Liver (tissue), 9 donors: ENCODE results near the gene FGF19. TPM values are rescaled to one million over a fixed set of nuclear protein-coding genes. Genes with fewer than 3 reads are reported as not detected.

ENCODE experiments used
- DNase-seq: peaks from one replicate; pipeline ENCODE4 v3.0.0-alpha.2; 2017; ENCODE audit warnings: low spot score
- H3K27ac ChIP-seq, 2 donors: one replicate each; pipeline ENCODE4 v1.7.0; 2013; ENCODE audit warnings: inconsistent platforms in 2 of 2, low read length in 2 of 2, control low read depth in 1 of 2, low read depth in 1 of 2, mild to moderate bottlenecking in 1 of 2
- H3K27me3 ChIP-seq, 4 donors: one replicate each; pipeline versions ENCODE4 v1.6.1 to v1.7.0; 2013; ENCODE audit warnings: low read length in 3 of 4, inconsistent platforms in 1 of 4, mild to moderate bottlenecking in 1 of 4, moderate library complexity in 1 of 4; ENCODE audit not compliant: control insufficient read depth in 4 of 4, insufficient read depth in 4 of 4
- H3K36me3 ChIP-seq, 4 donors: one replicate each; pipeline versions ENCODE4 v1.6.1 to v1.7.0; 2013; ENCODE audit warnings: low read length in 3 of 4, mild to moderate bottlenecking in 3 of 4, low read depth in 1 of 4, moderate library complexity in 1 of 4; ENCODE audit not compliant: control insufficient read depth in 4 of 4, insufficient read depth in 3 of 4
- H3K4me1 ChIP-seq, 4 donors: one replicate each; pipeline versions ENCODE4 v1.6.1 to v1.7.0; 2013; ENCODE audit warnings: low read length in 3 of 4, mild to moderate bottlenecking in 3 of 4, moderate library complexity in 1 of 4; ENCODE audit not compliant: control insufficient read depth in 4 of 4, insufficient read depth in 4 of 4
- H3K4me3 ChIP-seq, 3 donors: one replicate each; pipeline versions ENCODE4 v1.6.1 to v1.7.0; 2013; ENCODE audit warnings: low read length in 3 of 3, control low read depth in 1 of 3, low read depth in 1 of 3, mild to moderate bottlenecking in 1 of 3
- H3K9ac ChIP-seq, 2 donors: one replicate each; pipeline ENCODE4 v1.7.0; 2013; ENCODE audit warnings: low read length in 2 of 2, mild to moderate bottlenecking in 2 of 2, moderate library complexity in 2 of 2, control low read depth in 1 of 2, low read depth in 1 of 2
- H3K9me3 ChIP-seq, 4 donors: one replicate each; pipeline versions ENCODE4 v1.6.1 to v1.7.0; 2013; ENCODE audit warnings: low read length in 3 of 4; ENCODE audit not compliant: control insufficient read depth in 4 of 4
- EGR1 ChIP-seq, 2 donors: IDR thresholded peaks; 2 replicates each; pipeline ENCODE4 v1.6.1; 2016 to 2018; ENCODE audit warnings: antibody characterized with exemption in 2 of 2, low read depth in 2 of 2
- FOXA2 ChIP-seq: IDR thresholded peaks from 2 replicates; pipeline ENCODE4 v1.6.1; 2016; ENCODE audit warnings: antibody characterized with exemption
- NR2F2 ChIP-seq: IDR thresholded peaks from 2 replicates; pipeline ENCODE4 v1.6.1; 2016; ENCODE audit warnings: antibody characterized with exemption
- RAD21 ChIP-seq, 2 donors: IDR thresholded peaks; 2 replicates each; pipeline ENCODE4 v1.6.1; 2016; ENCODE audit warnings: antibody characterized with exemption in 2 of 2, mild to moderate bottlenecking in 2 of 2
- SP1 ChIP-seq: IDR thresholded peaks from 2 replicates; pipeline ENCODE4 v1.6.1; 2018; ENCODE audit warnings: antibody characterized with exemption, mild to moderate bottlenecking
- YY1 ChIP-seq: IDR thresholded peaks from 2 replicates; pipeline ENCODE4 v1.6.1; 2016; ENCODE audit warnings: antibody characterized with exemption, mild to moderate bottlenecking
- WGBS: extraction: QIAGEN DNeasy Blood & Tissue Kit; methylation state at CpG from one replicate; pipeline ENCODE4 v1.1.7; 2013; 5-methylcytosine and 5-hydroxymethylcytosine counted together
- polyA plus RNA-seq, 2 donors: library from polyadenylated mRNA; stranded (reverse) in 1 of 2; unstranded in 1 of 2; fragments of 200-250 nt in 1 of 2; fragments of >200 nt in 1 of 2; fragmentation: Nextera tagmentation in 1 of 2; extraction: Ambion mirVana in 1 of 2; gene quantifications; one replicate each; pipeline versions ENCODE4 v1.2.1 to v1.2.3, GENCODE V29; 2013 to 2015
- total RNA-seq, 2 donors: library from RNA; depleted of rRNA; stranded (reverse); fragments of >200 nt; gene quantifications; one replicate each; pipeline ENCODE4 v1.2.3, GENCODE V29; 2014
- TF ChIP-seq, protein P1 (sequence below): IDR thresholded peaks from 2 replicates; pipeline ENCODE4 v1.6.1; 2016; ENCODE audit warnings: antibody characterized with exemption
- TF ChIP-seq, protein P2 (sequence below): fragments of 150-350 bp; IDR thresholded peaks from 2 replicates; pipeline ENCODE4 v1.5.1; 2017; ENCODE audit warnings: improper control_type of control experiment, low read depth, low read length; ENCODE audit not compliant: missing input control
- TF ChIP-seq, protein P3 (sequence below): IDR thresholded peaks from 2 replicates; pipeline ENCODE4 v1.6.1; 2016; ENCODE audit warnings: antibody characterized with exemption
- donor health status: healthy.
- donor health status: healthy.
- donor health status: healthy.
- donor health status: healthy.
- donor health status: healthy.

The FGF19 gene
- total and polyA plus RNA-seq, 4 donors = 0.09 TPM; not detected in 3

- Histone ChIP-seq H3K4me1 (peaks cover 0 to 4% (median 0%) of the 10 kb centered on the region in 4 donors), H3K9ac (no peak overlapping the region), H3K36me3 (no peaks in the 10 kb centered on the region), H3K4me3 (no peak overlapping the region), H3K27me3 (no peaks in the 10 kb centered on the region), H3K27ac (no peak overlapping the region), H3K9me3 (no peaks in the 10 kb centered on the region)
- no peak for DNase-seq
- TF ChIP-seq, protein P1, sequence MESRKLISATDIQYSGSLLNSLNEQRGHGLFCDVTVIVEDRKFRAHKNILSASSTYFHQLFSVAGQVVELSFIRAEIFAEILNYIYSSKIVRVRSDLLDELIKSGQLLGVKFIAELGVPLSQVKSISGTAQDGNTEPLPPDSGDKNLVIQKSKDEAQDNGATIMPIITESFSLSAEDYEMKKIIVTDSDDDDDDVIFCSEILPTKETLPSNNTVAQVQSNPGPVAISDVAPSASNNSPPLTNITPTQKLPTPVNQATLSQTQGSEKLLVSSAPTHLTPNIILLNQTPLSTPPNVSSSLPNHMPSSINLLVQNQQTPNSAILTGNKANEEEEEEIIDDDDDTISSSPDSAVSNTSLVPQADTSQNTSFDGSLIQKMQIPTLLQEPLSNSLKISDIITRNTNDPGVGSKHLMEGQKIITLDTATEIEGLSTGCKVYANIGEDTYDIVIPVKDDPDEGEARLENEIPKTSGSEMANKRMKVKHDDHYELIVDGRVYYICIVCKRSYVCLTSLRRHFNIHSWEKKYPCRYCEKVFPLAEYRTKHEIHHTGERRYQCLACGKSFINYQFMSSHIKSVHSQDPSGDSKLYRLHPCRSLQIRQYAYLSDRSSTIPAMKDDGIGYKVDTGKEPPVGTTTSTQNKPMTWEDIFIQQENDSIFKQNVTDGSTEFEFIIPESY = no peak
- WGBS = 77% methylated on average over 11 of the region's 11 CpGs
Measured at GRCh38 chr11:69684651-69685050, 19.2 kb downstream of the FGF19 start.

GRCh38 chr11:69683764-69684333 lies 20.0 kb downstream of the FGF19 start:
- WGBS = 54% methylated on average over 9 of the region's 9 CpGs
- TF ChIP-seq, protein P2, sequence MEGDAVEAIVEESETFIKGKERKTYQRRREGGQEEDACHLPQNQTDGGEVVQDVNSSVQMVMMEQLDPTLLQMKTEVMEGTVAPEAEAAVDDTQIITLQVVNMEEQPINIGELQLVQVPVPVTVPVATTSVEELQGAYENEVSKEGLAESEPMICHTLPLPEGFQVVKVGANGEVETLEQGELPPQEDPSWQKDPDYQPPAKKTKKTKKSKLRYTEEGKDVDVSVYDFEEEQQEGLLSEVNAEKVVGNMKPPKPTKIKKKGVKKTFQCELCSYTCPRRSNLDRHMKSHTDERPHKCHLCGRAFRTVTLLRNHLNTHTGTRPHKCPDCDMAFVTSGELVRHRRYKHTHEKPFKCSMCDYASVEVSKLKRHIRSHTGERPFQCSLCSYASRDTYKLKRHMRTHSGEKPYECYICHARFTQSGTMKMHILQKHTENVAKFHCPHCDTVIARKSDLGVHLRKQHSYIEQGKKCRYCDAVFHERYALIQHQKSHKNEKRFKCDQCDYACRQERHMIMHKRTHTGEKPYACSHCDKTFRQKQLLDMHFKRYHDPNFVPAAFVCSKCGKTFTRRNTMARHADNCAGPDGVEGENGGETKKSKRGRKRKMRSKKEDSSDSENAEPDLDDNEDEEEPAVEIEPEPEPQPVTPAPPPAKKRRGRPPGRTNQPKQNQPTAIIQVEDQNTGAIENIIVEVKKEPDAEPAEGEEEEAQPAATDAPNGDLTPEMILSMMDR = peak; percentile 45
- TF ChIP-seq RAD21 (IDR thresholded peaks at IDR 0.05) (peak; percentile 81 to 83), FOXA2 (no peak)
- H3K27me3 ChIP-seq = no peaks in the 10 kb centered on the region
- no peak for DNase-seq
- no peaks in the 10 kb centered on the region for H3K9me3 ChIP-seq
- H3K9ac ChIP-seq = no peak overlapping the region
- no peak overlapping the region for H3K27ac ChIP-seq
- H3K36me3 ChIP-seq = no peaks in the 10 kb centered on the region
- H3K4me3 ChIP-seq = no peak overlapping the region
- peaks cover 0 to 4% (median 0%) of the 10 kb centered on the region in 4 donors for H3K4me1 ChIP-seq

DNA sequence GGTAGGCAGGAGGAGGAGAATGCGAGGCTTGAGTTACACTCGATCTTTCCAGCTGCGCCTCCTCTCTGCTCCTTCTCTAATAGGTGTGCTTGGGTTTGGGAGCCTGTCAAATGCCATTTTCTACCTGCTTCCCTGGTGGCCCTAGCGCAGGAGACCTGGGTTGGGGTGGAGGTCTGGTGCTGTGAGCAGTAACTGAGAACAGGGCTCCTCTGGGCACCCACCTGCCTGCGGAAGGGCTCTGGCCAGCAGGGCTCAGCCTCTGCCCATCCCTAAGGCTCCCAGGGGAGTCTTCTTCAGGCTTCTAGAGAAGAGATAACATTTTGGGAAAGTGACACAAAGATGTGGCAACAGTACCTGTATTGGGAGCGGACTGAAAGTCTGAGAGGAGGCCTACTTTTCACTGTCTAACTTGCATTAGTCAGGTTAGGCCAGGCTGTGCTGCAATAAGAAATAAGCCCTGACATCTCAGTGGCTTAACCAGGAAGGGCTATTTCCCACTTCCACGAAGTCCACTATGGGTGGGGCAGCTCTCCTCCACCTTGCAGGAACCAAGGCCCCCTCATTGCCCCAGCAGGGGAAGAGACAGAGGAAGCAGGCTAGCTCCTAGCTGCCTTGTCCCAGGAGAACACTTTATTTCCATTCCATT lies 21.0 kb downstream of the FGF19 start:
- no peaks in the 10 kb centered on the region for H3K9me3 ChIP-seq

More for the DNA sequence above, 21.0 kb downstream of the FGF19 start:
- no peak for DNase-seq
- Histone ChIP-seq H3K27me3 (no peaks in the 10 kb centered on the region), H3K4me1 (peaks cover 0 to 4% (median 0%) of the 10 kb centered on the region in 4 donors), H3K9ac (no peak overlapping the region), H3K27ac (no peak overlapping the region), H3K36me3 (no peaks in the 10 kb centered on the region), H3K4me3 (no peak overlapping the region)
- WGBS = 95% methylated on average over 7 of the region's 7 CpGs
- TF ChIP-seq RAD21 (IDR thresholded peaks at IDR 0.05) (no peak), NR2F2 (no peak), EGR1 (IDR thresholded peaks at IDR 0.05; ENCODE audit: low read depth in 2 of 2) (no peak), YY1 (no peak), SP1 (no peak)
- TF ChIP-seq, protein P1 = no peak
- TF ChIP-seq, protein P3, sequence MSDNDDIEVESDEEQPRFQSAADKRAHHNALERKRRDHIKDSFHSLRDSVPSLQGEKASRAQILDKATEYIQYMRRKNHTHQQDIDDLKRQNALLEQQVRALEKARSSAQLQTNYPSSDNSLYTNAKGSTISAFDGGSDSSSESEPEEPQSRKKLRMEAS = no peak
